HFFc6 (cell line): ENCODE results near the gene MYO1D. TPM values are rescaled to one million over a fixed set of nuclear protein-coding genes. Genes with fewer than 3 reads are reported as not detected.

Experiments
- DNase-seq: peaks from one replicate; pipeline ENCODE4 v3.0.0-alpha.2; 2018
- H3K27ac Mint-ChIP-seq: 2 replicates; pipeline ENCODE4 v1.8.0; 2020; ENCODE audit warnings: mild to moderate bottlenecking, mixed read lengths
- H3K27me3 Mint-ChIP-seq: 2 replicates; pipeline ENCODE4 v1.8.0; 2021; ENCODE audit warnings: mild to moderate bottlenecking, moderate library complexity, mixed read lengths; ENCODE audit not compliant: insufficient read depth
- H3K36me3 Mint-ChIP-seq: 2 replicates; pipeline ENCODE4 v1.8.0; 2021; ENCODE audit warnings: low read depth, mixed read lengths
- H3K4me1 Mint-ChIP-seq: 2 replicates; pipeline ENCODE4 v1.8.0; 2020; ENCODE audit warnings: low read depth, mixed read lengths
- H3K4me3 Mint-ChIP-seq: 2 replicates; pipeline ENCODE4 v1.8.0; 2020; ENCODE audit warnings: mild to moderate bottlenecking, moderate library complexity, mixed read lengths
- H3K9me3 Mint-ChIP-seq: 2 replicates; pipeline ENCODE4 v1.8.0; 2020; ENCODE audit warnings: mild to moderate bottlenecking, mixed read lengths
- CTCF ChIP-seq: fragments of 200-600 bp; sonication (generic); IDR thresholded peaks from 2 replicates; pipeline ENCODE4 v1.5.0; 2021; ENCODE audit warnings: antibody characterized with exemption, mild to moderate bottlenecking
- total RNA-seq, 6 experiments: library from RNA; stranded (reverse); fragmentation: NEBNext Ultra II Directional; extraction: Animal tissue kit (Norgen Biotek cat#: 25700); gene quantifications; 2 replicates in 1 of 6; 3 replicates in 5 of 6; pipeline ENCODE4 v1.2.3, GENCODE V29; 2021

Gene MYO1D
- total RNA-seq, 6 experiments from 2014 or later: 3.8 to 28.8 (median 4.8) TPM

GRCh38 chr17:32755045-32755805 lies 121.7 kb downstream of the MYO1D start:
- DNase-seq: peak; percentile 80
- H3K27me3 Mint-ChIP-seq: no peaks in the 10 kb centered on the region
- peak; percentile 81 for TF ChIP-seq CTCF
- no peaks in the 10 kb centered on the region for H3K9me3 Mint-ChIP-seq
- H3K36me3 Mint-ChIP-seq: no peaks in the 10 kb centered on the region
- H3K4me1 Mint-ChIP-seq: peaks cover 7% of the 10 kb centered on the region; the same call in 1 of the 2 replicates
- no peak overlapping the region for H3K4me3 Mint-ChIP-seq
- H3K27ac Mint-ChIP-seq: no peak overlapping the region

DNA sequence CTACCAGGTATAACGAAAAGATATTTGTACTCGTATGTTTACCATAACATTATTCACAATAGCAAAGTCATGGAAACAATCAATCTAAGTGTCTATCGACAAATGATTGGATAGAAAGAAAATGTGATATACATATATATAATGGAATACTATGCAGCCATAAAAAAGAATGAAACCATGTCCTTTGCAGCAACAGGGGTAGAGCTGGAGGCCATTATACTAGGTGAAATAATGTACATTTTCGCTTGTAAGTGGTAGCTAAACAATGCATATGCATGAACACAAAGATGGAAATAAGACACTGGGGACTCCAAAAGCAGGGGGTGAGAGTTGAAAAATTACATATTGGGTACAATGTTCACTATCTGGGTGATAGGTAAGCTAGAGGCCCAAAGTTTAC lies 124.0 kb downstream of the MYO1D start:
- Mint-ChIP-seq H3K4me3 (no peak overlapping the region), H3K27ac (no peak overlapping the region), H3K4me1 (peaks cover 2% of the 10 kb centered on the region; the same call in 1 of the 2 replicates), H3K9me3 (no peaks in the 10 kb centered on the region), H3K36me3 (no peaks in the 10 kb centered on the region), H3K27me3 (no peaks in the 10 kb centered on the region)
- TF ChIP-seq CTCF: no peak
- no peak for DNase-seq

- TF ChIP-seq CTCF: no peak
Observed at GRCh38 chr17:32747856-32748255, 129.1 kb downstream of the MYO1D start.

GRCh38 chr17:32746698-32747097 lies 130.2 kb downstream of the MYO1D start:
- DNase-seq: peak; percentile 54
- H3K4me3 Mint-ChIP-seq: no peak overlapping the region
- no peaks in the 10 kb centered on the region for H3K9me3 Mint-ChIP-seq
- H3K27ac Mint-ChIP-seq: peak overlapping the region; percentile 18; the same call in 1 of the 2 replicates
- peaks cover 4% of the 10 kb centered on the region for H3K27me3 Mint-ChIP-seq
- H3K36me3 Mint-ChIP-seq: no peaks in the 10 kb centered on the region; the same call in 1 of the 2 replicates
- TF ChIP-seq CTCF: no peak
- H3K4me1 Mint-ChIP-seq: peaks cover 39% of the 10 kb centered on the region

More at GRCh38 chr17:32747856-32748255, 129.1 kb downstream of the MYO1D start:
- no peaks in the 10 kb centered on the region for H3K9me3 Mint-ChIP-seq
- peaks cover 2% of the 10 kb centered on the region; the same call in 1 of the 2 replicates for H3K27me3 Mint-ChIP-seq
- H3K4me1 Mint-ChIP-seq: peaks cover 32% of the 10 kb centered on the region
- DNase-seq: no peak
- no peak overlapping the region for H3K27ac Mint-ChIP-seq
- H3K36me3 Mint-ChIP-seq: no peaks in the 10 kb centered on the region; the same call in 1 of the 2 replicates
- no peak overlapping the region for H3K4me3 Mint-ChIP-seq

DNA sequence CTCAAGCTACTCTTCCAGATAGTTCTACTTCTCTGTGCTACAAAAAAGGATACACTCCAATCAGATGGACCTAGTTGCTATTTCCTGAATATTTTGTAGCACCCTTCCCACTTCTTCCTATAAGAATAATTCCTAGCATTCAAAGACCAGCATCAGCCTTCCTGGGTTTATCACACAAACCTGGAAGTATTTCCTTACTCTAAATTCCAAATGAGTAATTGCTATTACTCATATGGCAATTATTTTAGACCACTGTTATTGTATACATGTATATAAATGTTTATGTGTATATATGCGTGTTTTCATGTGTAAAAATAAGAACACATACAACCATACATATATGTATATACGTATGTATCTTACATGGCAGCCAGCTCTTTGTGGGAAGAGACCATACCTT lies 130.6 kb downstream of the MYO1D start:
- TF ChIP-seq CTCF: no peak
- H3K4me3 Mint-ChIP-seq: no peak overlapping the region
- H3K27me3 Mint-ChIP-seq: peaks cover 4% of the 10 kb centered on the region
- no peak for DNase-seq
- no peaks in the 10 kb centered on the region; the same call in 1 of the 2 replicates for H3K36me3 Mint-ChIP-seq
- peaks cover 42% of the 10 kb centered on the region for H3K4me1 Mint-ChIP-seq
- H3K9me3 Mint-ChIP-seq: no peaks in the 10 kb centered on the region
- H3K27ac Mint-ChIP-seq: peak overlapping the region; percentile 17; the same call in 1 of the 2 replicates
